B cell (primary cell): Measurements from ENCODE around the gene CNGB1. TPM values are rescaled to one million over a fixed set of nuclear protein-coding genes. Genes with fewer than 3 reads are reported as not detected.

ENCODE experiments used
- ATAC-seq: fragments of 200-7000 bp; cut with Tn5 transposase; one replicate; pipeline ENCODE4 v1.10.0; 2021; ENCODE audit warnings: low read depth, mild to moderate bottlenecking, moderate number of reproducible peaks, moderate library complexity
- CTCF ChIA-PET: fragments of 350-600 bp; sonication (Branson Sonifier 250); formaldehyde crosslinking; loops from one replicate; lab custom pipeline; 2021; ENCODE audit warnings: antibody characterized with exemption, inconsistent platforms; lab: Charles Lee
- POLR2A ChIA-PET: fragments of 350-600 bp; sonication (Branson Sonifier 250); formaldehyde crosslinking; loops from one replicate; lab custom pipeline; 2021; ENCODE audit warnings: antibody characterized with exemption; lab: Charles Lee
- DNase-seq: peaks from one replicate; pipeline ENCODE4 v3.0.0; 2013
- H2AFZ ChIP-seq: 2 replicates; pipeline ENCODE4 v1.6.1; 2012; ENCODE audit warnings: mild to moderate bottlenecking, low read depth, low read length; ENCODE audit not compliant: insufficient read depth, poor library complexity, severe bottlenecking
- H3K27ac ChIP-seq, 2 donors: 1 replicate in 1 of 2; 2 replicates in 1 of 2; pipeline ENCODE4 v1.5.1; 2012 to 2013; ENCODE audit warnings: low read length in 2 of 2, mild to moderate bottlenecking in 2 of 2, moderate library complexity in 1 of 2
- H3K27me3 ChIP-seq, 4 experiments: fragments of 200-600 bp in 1 of 4; sonication (generic) in 1 of 4; replicated peaks in 1 of 4; 1 replicate in 2 of 4; 2 replicates in 2 of 4; pipeline versions ENCODE4 v1.6.1 to v1.7.0; 2013 to 2016; ENCODE audit warnings: low read length in 3 of 4, mild to moderate bottlenecking in 2 of 4, mixed read lengths in 1 of 4, moderate library complexity in 1 of 4; ENCODE audit not compliant: insufficient read depth in 4 of 4, control insufficient read depth in 3 of 4; ENCODE audit errors: control extremely low read depth in 1 of 4
- H3K36me3 ChIP-seq, 2 experiments: replicated peaks in 1 of 2; 1 replicate in 1 of 2; 2 replicates in 1 of 2; pipeline versions ENCODE4 v1.6.1 to v1.7.1; 2013; ENCODE audit warnings: low read length in 1 of 2; ENCODE audit not compliant: insufficient read depth in 2 of 2, control insufficient read depth in 1 of 2; ENCODE audit errors: control extremely low read depth in 1 of 2, extremely low read depth in 1 of 2
- H3K4me1 ChIP-seq, 2 donors: fragments of 200-600 bp in 1 of 2; sonication (generic) in 1 of 2; 1 replicate in 1 of 2; 2 replicates in 1 of 2; pipeline versions ENCODE4 v1.5.1 to v1.6.1; 2013 to 2017; ENCODE audit warnings: low read length in 2 of 2; ENCODE audit not compliant: control insufficient read depth in 2 of 2, insufficient read depth in 2 of 2
- H3K4me2 ChIP-seq: replicated peaks from 2 replicates; pipeline ENCODE3; 2012; ENCODE audit warnings: mild to moderate bottlenecking, low read depth, low read length; ENCODE audit not compliant: poor library complexity, severe bottlenecking
- H3K4me3 ChIP-seq, 5 experiments: fragments of 200-600 bp in 1 of 5; sonication (generic) in 1 of 5; 1 replicate in 3 of 5; 2 replicates in 2 of 5; pipeline versions ENCODE4 v1.5.1 to v1.7.0; 2011 to 2016; ENCODE audit warnings: low read length in 4 of 5, mild to moderate bottlenecking in 4 of 5, low read depth in 2 of 5, control low read depth in 1 of 5, moderate library complexity in 1 of 5; ENCODE audit not compliant: insufficient read depth in 1 of 5; ENCODE audit errors: control extremely low read depth in 1 of 5, extremely low read depth in 1 of 5
- H3K79me2 ChIP-seq: fragments of 200-600 bp; sonication (generic); one replicate; pipeline ENCODE4 v1.6.0; 2016; ENCODE audit warnings: low read length; ENCODE audit not compliant: control insufficient read depth, insufficient read depth
- H3K9ac ChIP-seq: fragments of 200-600 bp; sonication (generic); 2 replicates; pipeline ENCODE4 v1.6.1; 2017; ENCODE audit warnings: mild to moderate bottlenecking, low read length, moderate library complexity
- H3K9me3 ChIP-seq, 3 donors: one replicate each; pipeline versions ENCODE4 v1.6.1 to v1.7.1; 2013; ENCODE audit warnings: low read length in 2 of 3; ENCODE audit not compliant: control insufficient read depth in 2 of 3, insufficient read depth in 1 of 3; ENCODE audit errors: control extremely low read depth in 1 of 3
- H4K20me1 ChIP-seq: 2 replicates; pipeline ENCODE4 v1.6.0; 2012; ENCODE audit warnings: mild to moderate bottlenecking, low read length; ENCODE audit not compliant: insufficient read depth, control insufficient read depth, poor library complexity, severe bottlenecking
- H3K27ac Mint-ChIP-seq: one replicate; pipeline ENCODE4 v1.8.0; 2021; ENCODE audit warnings: mixed read lengths
- H3K27me3 Mint-ChIP-seq: one replicate; pipeline ENCODE4 v1.8.0; 2021; ENCODE audit warnings: mixed read lengths
- H3K4me1 Mint-ChIP-seq: one replicate; pipeline ENCODE4 v1.8.0; 2021; ENCODE audit warnings: mixed read lengths
- H3K4me3 Mint-ChIP-seq: one replicate; pipeline ENCODE4 v1.8.0; 2021; ENCODE audit warnings: mixed read lengths
- H3K9me3 Mint-ChIP-seq: one replicate; pipeline ENCODE4 v1.8.0; 2022; ENCODE audit warnings: mixed read lengths; ENCODE audit not compliant: insufficient read depth
- CTCF ChIP-seq: fragments of 200-600 bp; IDR thresholded peaks from one replicate; pipeline ENCODE4 v1.8.0; 2022; ENCODE audit warnings: antibody characterized with exemption, mild to moderate bottlenecking
- EZH2 ChIP-seq: IDR thresholded peaks from 2 replicates; pipeline ENCODE4 v1.6.1; 2012; ENCODE audit warnings: borderline replicate concordance, low read depth, mild to moderate bottlenecking, moderate library complexity, low read length; ENCODE audit not compliant: insufficient read depth, poor library complexity, severe bottlenecking
- WGBS: methylation state at CpG from one replicate; pipeline ENCODE4 v1.1.5; 2013; ENCODE audit warnings: missing lambda C conversion rate; ENCODE audit not compliant: insufficient coverage; 5-methylcytosine and 5-hydroxymethylcytosine counted together
- intact Hi-C: fragments of 100-400 bp; cut with micrococcal nuclease; formaldehyde crosslinking; loops from one replicate; pipeline ENCODE4 v1.10.0; 2022
- polyA plus RNA-seq: library from polyadenylated mRNA; depleted of rRNA; stranded (reverse); fragments of >200 nt; gene quantifications from 2 replicates; pipeline ENCODE4 v1.2.3, GENCODE V29; 2012
- total RNA-seq, 2 donors: library from RNA; stranded (reverse); fragments of 120-200 nt in 1 of 2; gene quantifications; 1 replicate in 1 of 2; 2 replicates in 1 of 2; pipeline versions ENCODE4 v1.2.3 to v1.2.4, GENCODE V29; 2013 to 2022

Gene CNGB1
- total and polyA plus RNA-seq, 2 donors (not counting 1 experiment from before 2014, with no cell fraction given), result not detected

DNA sequence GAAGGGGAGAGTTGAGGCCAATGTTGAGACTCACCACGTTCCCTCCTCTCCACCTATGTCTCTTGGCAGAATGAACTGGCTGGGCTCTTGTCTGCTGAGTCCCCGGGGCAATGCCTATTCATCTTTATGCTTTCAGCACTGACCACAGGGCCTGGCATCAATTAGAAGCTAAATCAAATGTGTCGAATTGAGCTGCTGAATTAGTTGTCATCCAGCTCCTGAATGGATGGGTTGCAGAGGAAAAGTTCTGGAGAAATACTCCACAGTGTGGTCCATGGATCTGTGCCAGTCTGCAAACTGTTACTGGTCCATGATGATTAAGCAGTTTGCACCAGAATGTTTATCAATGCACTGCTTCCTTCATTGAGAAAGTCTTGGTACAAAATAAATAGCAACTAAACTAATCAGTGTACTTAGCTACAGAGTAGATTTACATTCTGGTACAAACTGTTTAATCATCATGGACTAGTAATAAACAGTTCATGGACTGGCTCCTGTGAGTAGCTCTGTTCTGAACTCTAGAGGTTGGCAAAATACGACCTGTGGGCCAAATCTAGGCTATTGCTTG lies 4.6 kb downstream of the CNGB1 start:
- intact Hi-C loops, result no loop called here
- H3K9me3 ChIP-seq, result peaks cover 0 to 15% (median 0%) of the 10 kb centered on the region in 3 donors
- no peak overlapping the region for H3K27ac ChIP-seq
- no peak overlapping the region for H3K9ac ChIP-seq
- Mint-ChIP-seq H3K27ac (no peak overlapping the region), H3K4me1 (no peaks in the 10 kb centered on the region), H3K27me3 (peaks cover 13% of the 10 kb centered on the region), H3K9me3 (no peaks in the 10 kb centered on the region), H3K4me3 (no peak overlapping the region)
- no peaks in the 10 kb centered on the region for H4K20me1 ChIP-seq
- H3K27me3 ChIP-seq, result peaks cover 0 to 2% (median 0%) of the 10 kb centered on the region in 4 experiments
- POLR2A ChIA-PET, result no interaction called here
- H2AFZ ChIP-seq, result no peak overlapping the region
- no peaks in the 10 kb centered on the region for H3K4me1 ChIP-seq
- no peak for TF ChIP-seq CTCF
- TF ChIP-seq EZH2, result no peak
- no peaks in the 10 kb centered on the region for H3K36me3 ChIP-seq
- CTCF ChIA-PET, result no interaction called here
- no peak for ATAC-seq
- no peak overlapping the region for H3K4me3 ChIP-seq
- 21% methylated on average over 3 of the region's 4 CpGs for WGBS
- H3K4me2 ChIP-seq, result no peak overlapping the region
- DNase-seq, result no peak
- H3K79me2 ChIP-seq, result no peaks in the 10 kb centered on the region

- H3K27me3 ChIP-seq, result peaks cover 0 to 2% (median 0%) of the 10 kb centered on the region in 4 experiments
- H3K27ac Mint-ChIP-seq, result no peak overlapping the region
- TF ChIP-seq CTCF (no peak), EZH2 (no peak)
- H3K9ac ChIP-seq, result no peak overlapping the region
- 76% methylated on average over 9 of the region's 10 CpGs for WGBS
- intact Hi-C loops, result no loop called here
- H3K27ac ChIP-seq, result no peak overlapping the region
- H3K79me2 ChIP-seq, result no peaks in the 10 kb centered on the region
- H3K9me3 ChIP-seq, result peaks cover 0 to 15% (median 0%) of the 10 kb centered on the region in 3 donors
- H3K4me3 ChIP-seq, result no peak overlapping the region
- H3K36me3 ChIP-seq, result no peaks in the 10 kb centered on the region
- no peaks in the 10 kb centered on the region for H4K20me1 ChIP-seq
- no peaks in the 10 kb centered on the region for H3K9me3 Mint-ChIP-seq
- ChIA-PET CTCF (no interaction called here), POLR2A (no interaction called here)
- no peak overlapping the region for H3K4me2 ChIP-seq
- no peaks in the 10 kb centered on the region for H3K4me1 Mint-ChIP-seq
- H3K27me3 Mint-ChIP-seq, result peaks cover 5% of the 10 kb centered on the region
- H2AFZ ChIP-seq, result no peak overlapping the region
- DNase-seq (no peak), ATAC-seq (no peak)
- no peak overlapping the region for H3K4me3 Mint-ChIP-seq
- H3K4me1 ChIP-seq, result no peaks in the 10 kb centered on the region
Measured at GRCh38 chr16:57964157-57964700, 6.7 kb downstream of the CNGB1 start.
